PFSK-1 (cell line): Measurements from ENCODE around the gene PROM2.

Source experiments
- FOXP2 ChIP-seq: optimal IDR thresholded peaks from 2 replicates; pipeline ENCODE3; 2011; ENCODE audit warnings: borderline replicate concordance, control low read depth, inconsistent platforms; ENCODE audit not compliant: insufficient read depth; ENCODE audit errors: extremely low read length, extremely low read depth
- POLR2AphosphoS5 ChIP-seq: IDR thresholded peaks from 2 replicates; pipeline ENCODE4 v1.6.1; 2012; ENCODE audit warnings: low read depth, mild to moderate bottlenecking, control low read depth, low read length, moderate library complexity
- SIN3A ChIP-seq: IDR thresholded peaks from 2 replicates; pipeline ENCODE4 v1.6.1; 2012; ENCODE audit warnings: mild to moderate bottlenecking, low read length, moderate library complexity, borderline replicate concordance; ENCODE audit not compliant: insufficient read depth
- TAF1 ChIP-seq: IDR thresholded peaks from 2 replicates; pipeline ENCODE4 v1.6.1; 2012; ENCODE audit warnings: low read length, control low read depth, borderline replicate concordance; ENCODE audit not compliant: insufficient read depth
- TF ChIP-seq, protein P1 (sequence below), 2 experiments: IDR thresholded peaks; 2 replicates each; pipeline versions ENCODE4 v1.6.1 to v1.8.0; 2011 to 2012; ENCODE audit warnings: low read depth in 2 of 2, low read length in 2 of 2, control low read depth in 1 of 2, inconsistent platforms in 1 of 2, mild to moderate bottlenecking in 1 of 2, moderate library complexity in 1 of 2; ENCODE audit not compliant: insufficient read depth in 1 of 2

DNA sequence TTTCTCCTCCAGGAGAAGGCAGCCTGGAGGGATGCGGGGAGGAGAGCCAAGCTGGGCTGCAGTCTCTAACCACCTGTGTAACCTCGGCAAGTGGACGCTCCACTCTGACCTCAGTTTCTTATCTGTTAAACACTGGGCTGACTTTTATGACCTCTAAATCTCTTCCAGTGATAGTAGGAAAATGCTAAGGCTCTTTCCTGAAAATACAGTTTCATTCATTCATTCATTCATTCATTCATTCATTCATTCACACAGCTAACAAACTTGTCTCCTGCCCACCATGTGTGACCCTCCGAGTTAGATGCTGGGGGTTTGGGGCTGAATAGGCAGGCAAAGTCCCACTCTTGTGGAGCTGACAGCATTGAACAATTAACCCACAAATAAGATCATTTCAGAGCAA lies 9.3 kb downstream of the PROM2 start:
- no peak for TF ChIP-seq TAF1
- TF ChIP-seq, protein P1, sequence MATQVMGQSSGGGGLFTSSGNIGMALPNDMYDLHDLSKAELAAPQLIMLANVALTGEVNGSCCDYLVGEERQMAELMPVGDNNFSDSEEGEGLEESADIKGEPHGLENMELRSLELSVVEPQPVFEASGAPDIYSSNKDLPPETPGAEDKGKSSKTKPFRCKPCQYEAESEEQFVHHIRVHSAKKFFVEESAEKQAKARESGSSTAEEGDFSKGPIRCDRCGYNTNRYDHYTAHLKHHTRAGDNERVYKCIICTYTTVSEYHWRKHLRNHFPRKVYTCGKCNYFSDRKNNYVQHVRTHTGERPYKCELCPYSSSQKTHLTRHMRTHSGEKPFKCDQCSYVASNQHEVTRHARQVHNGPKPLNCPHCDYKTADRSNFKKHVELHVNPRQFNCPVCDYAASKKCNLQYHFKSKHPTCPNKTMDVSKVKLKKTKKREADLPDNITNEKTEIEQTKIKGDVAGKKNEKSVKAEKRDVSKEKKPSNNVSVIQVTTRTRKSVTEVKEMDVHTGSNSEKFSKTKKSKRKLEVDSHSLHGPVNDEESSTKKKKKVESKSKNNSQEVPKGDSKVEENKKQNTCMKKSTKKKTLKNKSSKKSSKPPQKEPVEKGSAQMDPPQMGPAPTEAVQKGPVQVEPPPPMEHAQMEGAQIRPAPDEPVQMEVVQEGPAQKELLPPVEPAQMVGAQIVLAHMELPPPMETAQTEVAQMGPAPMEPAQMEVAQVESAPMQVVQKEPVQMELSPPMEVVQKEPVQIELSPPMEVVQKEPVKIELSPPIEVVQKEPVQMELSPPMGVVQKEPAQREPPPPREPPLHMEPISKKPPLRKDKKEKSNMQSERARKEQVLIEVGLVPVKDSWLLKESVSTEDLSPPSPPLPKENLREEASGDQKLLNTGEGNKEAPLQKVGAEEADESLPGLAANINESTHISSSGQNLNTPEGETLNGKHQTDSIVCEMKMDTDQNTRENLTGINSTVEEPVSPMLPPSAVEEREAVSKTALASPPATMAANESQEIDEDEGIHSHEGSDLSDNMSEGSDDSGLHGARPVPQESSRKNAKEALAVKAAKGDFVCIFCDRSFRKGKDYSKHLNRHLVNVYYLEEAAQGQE (IDR thresholded peaks at IDR 0.05; ENCODE audit: insufficient read depth in 1 of 2, low read depth in 2 of 2, low read length in 2 of 2) = no peak
- no peak for TF ChIP-seq POLR2AphosphoS5
- TF ChIP-seq FOXP2 = no peak
- no peak for TF ChIP-seq SIN3A
